Immature natural killer cell (primary cell): ENCODE measurements around the gene CCRL2. TPM values are rescaled to one million over a fixed set of nuclear protein-coding genes. Genes with fewer than 3 reads are reported as not detected.

Experiments used
- DNase-seq, 3 donors: peaks; one replicate each; pipeline ENCODE4 v3.0.0; 2022; ENCODE audit warnings: mixed read lengths in 1 of 3
- H3K27ac Mint-ChIP-seq, 6 donors: one replicate each; pipeline ENCODE4 v1.8.0; 2020; ENCODE audit warnings: mixed read lengths in 6 of 6, mild to moderate bottlenecking in 5 of 6, inconsistent platforms in 4 of 6, moderate library complexity in 3 of 6
- H3K27me3 Mint-ChIP-seq, 3 donors: one replicate each; pipeline ENCODE4 v1.8.0; 2020 to 2021; ENCODE audit warnings: low read depth in 3 of 3, mild to moderate bottlenecking in 3 of 3, mixed read lengths in 3 of 3, moderate library complexity in 3 of 3, inconsistent platforms in 1 of 3
- H3K36me3 Mint-ChIP-seq, 3 donors: one replicate each; pipeline ENCODE4 v1.8.0; 2020; ENCODE audit warnings: mixed read lengths in 3 of 3, inconsistent platforms in 2 of 3, mild to moderate bottlenecking in 2 of 3
- H3K4me1 Mint-ChIP-seq, 2 donors: one replicate each; pipeline ENCODE4 v1.8.0; 2020; ENCODE audit warnings: inconsistent platforms in 2 of 2, mild to moderate bottlenecking in 2 of 2, mixed read lengths in 2 of 2, moderate library complexity in 1 of 2
- H3K4me3 Mint-ChIP-seq, 5 donors: one replicate each; pipeline ENCODE4 v1.8.0; 2020; ENCODE audit warnings: mild to moderate bottlenecking in 5 of 5, mixed read lengths in 5 of 5, inconsistent platforms in 3 of 5, moderate library complexity in 3 of 5
- H3K9me3 Mint-ChIP-seq, 6 donors: one replicate each; pipeline ENCODE4 v1.8.0; 2020; ENCODE audit warnings: mild to moderate bottlenecking in 6 of 6, mixed read lengths in 6 of 6, inconsistent platforms in 4 of 6, moderate library complexity in 3 of 6
- polyA plus RNA-seq, 3 donors: library from polyadenylated mRNA; unstranded; fragments of 300-500 nt; fragmentation: Illumina TruSeq; gene quantifications; one replicate each; pipeline ENCODE4 v1.2.3, GENCODE V29; 2021

The CCRL2 gene, protein sequence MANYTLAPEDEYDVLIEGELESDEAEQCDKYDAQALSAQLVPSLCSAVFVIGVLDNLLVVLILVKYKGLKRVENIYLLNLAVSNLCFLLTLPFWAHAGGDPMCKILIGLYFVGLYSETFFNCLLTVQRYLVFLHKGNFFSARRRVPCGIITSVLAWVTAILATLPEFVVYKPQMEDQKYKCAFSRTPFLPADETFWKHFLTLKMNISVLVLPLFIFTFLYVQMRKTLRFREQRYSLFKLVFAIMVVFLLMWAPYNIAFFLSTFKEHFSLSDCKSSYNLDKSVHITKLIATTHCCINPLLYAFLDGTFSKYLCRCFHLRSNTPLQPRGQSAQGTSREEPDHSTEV
- 1 to 10 TPM; 1.3 to 2.0 (median 1.4) TPM for polyA plus RNA-seq

DNA sequence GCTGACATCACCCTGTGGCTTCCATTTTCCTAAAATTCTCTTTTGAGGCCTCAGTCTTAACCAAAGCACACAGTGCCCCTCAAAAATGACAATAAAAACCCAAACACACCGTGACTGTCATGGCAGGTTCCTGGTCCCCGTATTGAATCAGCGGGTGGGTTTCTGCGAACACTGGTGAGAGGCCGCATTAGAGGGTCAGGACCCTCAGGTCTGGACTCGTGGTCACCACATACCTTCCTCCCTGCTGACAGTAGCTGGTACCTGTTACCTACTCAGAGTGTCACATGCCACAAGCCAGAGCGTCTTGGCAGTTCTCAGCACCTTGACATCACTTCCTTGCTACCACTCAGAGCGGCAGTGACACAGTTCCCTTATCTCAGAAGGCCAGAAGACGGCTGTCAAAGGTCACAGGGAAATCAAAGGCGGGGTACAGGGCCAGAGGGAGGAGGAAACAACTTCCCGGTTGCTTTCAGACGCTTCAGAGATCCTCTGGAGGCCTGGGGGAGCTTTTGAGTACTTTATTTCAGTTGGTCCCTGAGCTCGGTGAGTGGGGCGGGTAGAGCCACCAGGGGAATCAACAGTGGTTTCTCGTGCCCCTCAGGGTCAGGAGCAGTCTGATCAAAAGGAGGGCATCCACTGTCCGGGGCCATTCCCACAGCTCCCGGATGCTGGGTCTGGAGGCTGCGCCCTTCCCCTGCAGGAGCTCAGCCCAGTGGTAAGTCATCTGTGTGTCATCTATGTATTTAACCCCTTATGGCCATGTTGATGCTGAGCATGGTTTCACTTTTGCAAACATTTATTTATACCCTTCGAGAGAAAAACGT is at the start of gene CCRL2, which contains the start of gene CCR5AS:
CCRL2 (plus strand) TSS at position 472 of the 824 bp plus-strand sequence. CDS start 821 bp downstream, outside the sequence.
CCR5AS (minus strand) TSS at position 279 of the 824 bp plus-strand sequence.
- Mint-ChIP-seq H3K4me3 (peak within 1 kb of the TSS; percentile 73 to 86 (median 82)), H3K27me3 (peaks cover 0 to 3% (median 3%) of the 10 kb centered on the region in 3 donors), H3K27ac (peak within 1 kb of the TSS; percentile 79 to 92 (median 88)), H3K9me3 (no peaks in the 10 kb centered on the region), H3K4me1 (peaks cover 29 to 37% of the 10 kb centered on the region in 2 donors), H3K36me3 (no peaks in the 10 kb centered on the region)
- peak; percentile 34 to 53 (median 44) for DNase-seq

DNA sequence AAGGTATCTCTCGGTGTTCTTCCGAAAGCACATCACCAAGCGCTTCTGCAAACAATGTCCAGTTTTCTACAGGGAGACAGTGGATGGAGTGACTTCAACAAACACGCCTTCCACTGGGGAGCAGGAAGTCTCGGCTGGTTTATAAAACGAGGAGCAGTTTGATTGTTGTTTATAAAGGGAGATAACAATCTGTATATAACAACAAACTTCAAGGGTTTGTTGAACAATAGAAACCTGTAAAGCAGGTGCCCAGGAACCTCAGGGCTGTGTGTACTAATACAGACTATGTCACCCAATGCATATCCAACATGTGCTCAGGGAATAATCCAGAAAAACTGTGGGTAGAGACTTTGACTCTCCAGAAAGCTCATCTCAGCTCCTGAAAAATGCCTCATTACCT is 48.6 kb upstream of the CCRL2 start:
- peaks cover 68 to 84% of the 10 kb centered on the region in 2 donors for H3K4me1 Mint-ChIP-seq
- peaks cover 0 to 3% (median 0%) of the 10 kb centered on the region in 3 donors for H3K36me3 Mint-ChIP-seq
- H3K27ac Mint-ChIP-seq = peak overlapping the region in 2 of 6 donors; percentile 14 to 82
- peaks cover 0 to 3% (median 2%) of the 10 kb centered on the region in 3 donors for H3K27me3 Mint-ChIP-seq
- H3K9me3 Mint-ChIP-seq = no peaks in the 10 kb centered on the region
- H3K4me3 Mint-ChIP-seq = no peak overlapping the region
- no peak for DNase-seq

DNA sequence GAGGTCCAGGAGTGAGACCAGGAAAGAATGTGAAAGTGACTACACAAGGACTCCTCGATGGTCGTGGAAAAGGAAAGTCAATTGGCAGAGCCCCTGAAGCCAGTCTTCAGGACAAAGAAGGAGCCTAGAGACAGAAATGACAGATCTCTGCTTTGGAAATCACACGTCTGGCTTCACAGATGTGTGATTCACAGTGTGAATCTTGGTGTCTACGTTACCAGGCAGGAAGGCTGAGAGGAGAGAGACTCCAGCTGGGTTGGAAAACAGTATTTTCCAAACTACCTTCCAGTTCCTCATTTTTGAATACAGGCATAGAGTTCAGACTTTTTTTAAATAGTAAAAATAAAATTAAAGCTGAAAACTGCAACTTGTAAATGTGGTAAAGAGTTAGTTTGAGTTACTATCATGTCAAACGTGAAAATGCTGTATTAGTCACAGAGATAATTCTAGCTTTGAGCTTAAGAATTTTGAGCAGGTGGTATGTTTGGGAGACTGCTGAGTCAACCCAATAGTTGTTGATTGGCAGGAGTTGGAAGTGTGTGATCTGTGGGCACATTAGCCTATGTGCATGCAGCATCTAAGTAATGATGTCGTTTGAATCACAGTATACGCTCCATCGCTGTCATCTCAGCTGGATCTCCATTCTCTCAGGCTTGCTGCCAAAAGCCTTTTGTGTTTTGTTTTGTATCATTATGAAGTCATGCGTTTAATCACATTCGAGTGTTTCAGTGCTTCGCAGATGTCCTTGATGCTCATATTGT is 47.1 kb upstream of the CCRL2 start:
- peaks cover 54 to 74% of the 10 kb centered on the region in 2 donors for H3K4me1 Mint-ChIP-seq
- no peaks in the 10 kb centered on the region for H3K9me3 Mint-ChIP-seq
- peak overlapping the region; percentile 36 to 74 (median 63) for H3K4me3 Mint-ChIP-seq
- H3K27ac Mint-ChIP-seq = peak overlapping the region; percentile 1 to 84 (median 66)
- H3K27me3 Mint-ChIP-seq = peaks cover 0 to 3% (median 2%) of the 10 kb centered on the region in 3 donors
- DNase-seq = peak in 1 of 3 donors; percentile 31
- peaks cover 0 to 9% (median 4%) of the 10 kb centered on the region in 3 donors for H3K36me3 Mint-ChIP-seq

DNA sequence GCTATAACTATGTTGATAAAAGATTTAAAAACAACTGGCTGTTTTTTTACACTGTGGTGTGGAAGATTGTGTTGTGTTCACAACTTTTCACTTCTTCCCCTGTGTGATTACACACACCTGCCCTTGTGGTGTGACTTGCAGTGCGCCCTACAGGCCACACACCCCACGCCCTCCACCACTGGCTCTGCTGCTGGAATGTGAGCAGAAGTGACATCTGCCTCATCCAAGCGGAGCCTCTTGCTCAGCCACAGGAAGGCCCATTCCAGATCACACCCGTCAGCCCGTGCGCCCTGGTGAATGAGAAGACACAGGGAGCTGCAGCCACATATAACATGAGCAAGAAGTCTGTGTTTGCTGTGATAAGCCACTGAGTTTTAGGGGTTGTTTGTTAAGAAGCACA is 46.2 kb upstream of the CCRL2 start:
- H3K27me3 Mint-ChIP-seq = peaks cover 0 to 3% (median 3%) of the 10 kb centered on the region in 3 donors
- H3K4me3 Mint-ChIP-seq = peak overlapping the region; percentile 58 to 74 (median 66)
- peaks cover 0 to under 1% (median 0%) of the 10 kb centered on the region in 6 donors for H3K9me3 Mint-ChIP-seq
- peak overlapping the region in 5 of 6 donors; percentile 1 to 79 (median 51) for H3K27ac Mint-ChIP-seq
- peaks cover 0 to 9% (median 6%) of the 10 kb centered on the region in 3 donors for H3K36me3 Mint-ChIP-seq
- peaks cover 50 to 69% of the 10 kb centered on the region in 2 donors for H3K4me1 Mint-ChIP-seq
- peak in 2 of 3 donors; percentile 21 to 34 for DNase-seq

DNA sequence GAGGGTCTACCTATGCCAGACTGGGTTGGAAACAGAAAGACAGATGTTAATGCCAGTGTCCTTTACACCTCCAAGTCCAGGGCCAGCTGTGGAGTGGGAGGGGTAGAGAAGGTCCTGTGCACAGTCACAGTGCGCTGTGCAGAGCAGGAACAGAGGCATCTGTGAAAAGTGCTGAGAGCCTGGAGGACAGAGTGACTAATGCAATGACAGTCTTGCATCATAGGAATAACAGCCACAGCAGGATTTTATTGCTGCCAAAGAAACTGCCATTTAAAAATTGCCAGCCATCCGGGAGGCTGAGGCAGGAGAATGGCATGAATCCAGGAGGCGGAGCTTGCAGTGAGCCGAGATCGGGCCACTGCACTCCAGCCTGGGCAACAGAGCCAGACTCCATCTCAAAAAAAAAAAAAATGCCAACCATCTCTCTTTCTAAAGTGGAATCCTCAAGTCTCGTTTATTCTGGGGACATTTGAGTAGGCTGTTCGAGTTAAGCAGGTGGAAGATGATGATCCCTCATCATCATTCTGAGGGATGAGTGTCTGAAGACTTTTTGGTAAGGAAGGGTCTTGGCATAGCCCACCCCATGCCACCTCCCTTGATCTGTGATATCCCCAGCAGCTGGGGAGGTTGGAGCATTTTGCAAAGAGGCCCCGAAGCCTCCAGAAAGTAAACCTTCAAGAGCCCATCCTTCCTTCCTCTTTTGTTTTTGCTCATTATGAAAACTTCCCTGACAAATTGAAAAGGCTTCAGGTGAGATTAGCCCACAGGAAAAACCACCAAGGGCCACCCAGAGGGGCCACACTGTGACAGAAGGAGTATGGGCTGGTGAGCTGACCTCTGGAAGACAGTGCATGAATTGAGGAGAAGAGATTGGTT is 45.4 kb upstream of the CCRL2 start:
- H3K4me1 Mint-ChIP-seq = peaks cover 53 to 71% of the 10 kb centered on the region in 2 donors
- H3K27ac Mint-ChIP-seq = peak overlapping the region in 5 of 6 donors; percentile 1 to 81 (median 51)
- H3K27me3 Mint-ChIP-seq = peaks cover 3% of the 10 kb centered on the region in 3 donors
- H3K4me3 Mint-ChIP-seq = peak overlapping the region; percentile 58 to 74 (median 66)
- H3K36me3 Mint-ChIP-seq = peaks cover 0 to 9% (median 6%) of the 10 kb centered on the region in 3 donors
- H3K9me3 Mint-ChIP-seq = peaks cover 0 to 1% (median 0%) of the 10 kb centered on the region in 6 donors
- DNase-seq = no peak

DNA sequence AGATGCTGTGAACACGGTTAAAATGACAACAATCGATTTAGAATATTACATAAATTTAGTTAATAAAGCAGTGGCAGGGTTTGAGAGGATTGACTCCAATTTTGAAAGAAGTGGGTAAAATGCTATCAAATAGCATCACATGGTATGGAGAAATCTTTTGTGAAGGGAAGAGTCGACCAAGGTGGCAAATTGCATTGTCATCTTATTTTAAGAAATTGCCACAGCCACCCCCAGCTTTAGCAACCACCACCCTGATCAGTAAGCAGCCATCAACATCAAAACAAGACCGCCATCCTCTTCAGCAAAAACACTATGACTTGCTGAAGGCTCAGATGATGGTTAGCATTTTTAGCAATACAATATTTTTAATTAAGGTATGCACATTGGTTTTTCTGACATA is 42.0 kb upstream of the CCRL2 start:
- H3K27me3 Mint-ChIP-seq = peaks cover 3% of the 10 kb centered on the region in 3 donors
- H3K27ac Mint-ChIP-seq = no peak overlapping the region
- no peak for DNase-seq
- H3K4me3 Mint-ChIP-seq = no peak overlapping the region
- H3K9me3 Mint-ChIP-seq = peaks cover 0 to 1% (median 0%) of the 10 kb centered on the region in 6 donors
- H3K36me3 Mint-ChIP-seq = peaks cover 0 to 6% (median 6%) of the 10 kb centered on the region in 3 donors
- H3K4me1 Mint-ChIP-seq = peaks cover 57 to 70% of the 10 kb centered on the region in 2 donors

DNA sequence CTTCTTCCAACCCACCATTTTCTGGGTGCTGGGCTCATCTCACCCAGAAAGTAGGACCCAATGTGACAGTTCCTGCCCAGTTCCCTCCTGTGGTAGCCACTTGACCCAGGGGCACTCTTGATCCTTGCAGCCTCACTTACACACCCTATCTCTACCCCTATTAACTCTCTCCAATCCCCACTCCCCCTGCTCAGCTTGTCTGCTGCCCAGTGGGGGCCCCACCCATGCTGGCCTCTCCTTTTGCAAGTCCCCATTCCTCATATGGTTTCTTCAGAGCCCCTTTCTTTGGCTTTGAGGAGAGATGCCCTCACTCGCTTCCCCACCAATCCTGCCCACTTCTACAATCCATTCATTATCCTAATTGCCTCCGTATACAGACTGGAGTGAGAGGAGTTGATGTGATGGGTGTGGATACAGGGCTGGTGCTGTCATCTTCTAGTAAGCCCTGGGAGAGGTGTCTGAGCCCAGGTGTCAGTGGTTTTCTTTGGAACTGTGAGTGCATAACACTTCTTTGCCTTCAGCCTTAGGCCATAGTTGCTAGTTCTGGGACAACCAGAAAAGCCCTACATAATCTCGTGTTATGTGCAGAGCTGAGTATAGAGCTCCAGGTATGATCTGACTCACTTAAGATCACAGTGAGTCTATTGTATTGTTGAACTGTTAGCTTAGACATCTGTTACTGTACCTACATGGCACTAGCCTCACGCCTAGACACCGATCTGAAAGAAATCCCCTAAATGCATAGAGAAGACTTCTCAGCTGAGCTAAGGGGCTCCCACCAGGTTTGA is 41.1 kb upstream of the CCRL2 start:
- Mint-ChIP-seq H3K4me3 (no peak overlapping the region), H3K27ac (peak overlapping the region in 1 of 6 donors; percentile 67), H3K4me1 (peaks cover 55 to 70% of the 10 kb centered on the region in 2 donors), H3K9me3 (peaks cover 0 to 1% (median 0%) of the 10 kb centered on the region in 6 donors), H3K27me3 (peaks cover 2 to 5% (median 3%) of the 10 kb centered on the region in 3 donors), H3K36me3 (peaks cover 0 to 6% (median 6%) of the 10 kb centered on the region in 3 donors)
- no peak for DNase-seq

DNA sequence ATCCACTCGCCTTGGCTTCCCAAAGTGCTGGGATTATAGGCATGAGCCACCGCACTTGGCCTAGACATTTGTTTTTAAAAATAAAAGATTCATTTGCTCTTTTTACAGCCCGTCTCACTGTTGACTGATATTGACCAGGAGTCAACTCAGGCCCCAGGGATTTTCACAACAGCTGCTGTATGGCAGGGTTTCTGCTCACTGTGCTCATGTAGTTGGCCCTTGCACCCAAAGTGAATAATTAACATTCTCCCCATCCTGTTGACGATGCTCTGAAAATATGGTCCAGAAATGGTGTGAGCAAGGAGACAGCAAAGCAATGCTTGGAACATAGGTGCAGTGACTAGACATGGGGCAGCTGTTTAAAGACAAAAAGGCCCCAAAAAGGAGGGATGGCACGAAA is 39.2 kb upstream of the CCRL2 start:
- peaks cover 0 to 6% (median 6%) of the 10 kb centered on the region in 3 donors for H3K36me3 Mint-ChIP-seq
- H3K9me3 Mint-ChIP-seq = peaks cover 0 to 1% (median 0%) of the 10 kb centered on the region in 6 donors
- H3K4me1 Mint-ChIP-seq = peaks cover 50 to 71% of the 10 kb centered on the region in 2 donors
- H3K4me3 Mint-ChIP-seq = peak overlapping the region in 1 of 5 donors; percentile 49
- no peak for DNase-seq
- peaks cover 1 to 5% (median 3%) of the 10 kb centered on the region in 3 donors for H3K27me3 Mint-ChIP-seq
- peak overlapping the region in 4 of 6 donors; percentile 36 to 68 (median 51) for H3K27ac Mint-ChIP-seq

DNA sequence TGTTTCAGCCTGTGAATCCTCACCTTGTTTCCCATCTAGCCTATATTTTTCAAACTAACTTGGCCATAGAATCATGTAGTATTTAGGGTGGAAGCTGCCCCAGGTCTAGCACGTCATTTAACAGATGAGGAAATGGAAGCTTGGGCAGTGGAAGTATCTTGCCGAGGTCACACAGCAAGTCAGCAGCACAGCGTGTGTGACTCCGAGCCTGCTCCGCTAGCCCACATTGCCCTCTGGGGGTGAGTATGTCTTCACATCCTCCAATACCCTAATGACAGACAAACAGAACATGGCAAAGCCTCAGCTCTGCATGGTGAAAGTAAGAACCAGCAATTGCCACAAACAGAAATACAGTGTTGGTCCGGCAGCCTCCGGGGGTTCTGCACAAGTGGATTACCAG is 38.5 kb upstream of the CCRL2 start:
- Mint-ChIP-seq H3K27ac (peak overlapping the region in 5 of 6 donors; percentile 37 to 68 (median 61)), H3K4me1 (peaks cover 55 to 77% of the 10 kb centered on the region in 2 donors), H3K9me3 (peaks cover 0 to 1% (median 0%) of the 10 kb centered on the region in 6 donors), H3K36me3 (peaks cover 0 to 6% (median 6%) of the 10 kb centered on the region in 3 donors), H3K4me3 (peak overlapping the region in 4 of 5 donors; percentile 36 to 61 (median 50)), H3K27me3 (peaks cover 4 to 5% (median 5%) of the 10 kb centered on the region in 3 donors)
- peak; percentile 65 to 79 (median 68) for DNase-seq

DNA sequence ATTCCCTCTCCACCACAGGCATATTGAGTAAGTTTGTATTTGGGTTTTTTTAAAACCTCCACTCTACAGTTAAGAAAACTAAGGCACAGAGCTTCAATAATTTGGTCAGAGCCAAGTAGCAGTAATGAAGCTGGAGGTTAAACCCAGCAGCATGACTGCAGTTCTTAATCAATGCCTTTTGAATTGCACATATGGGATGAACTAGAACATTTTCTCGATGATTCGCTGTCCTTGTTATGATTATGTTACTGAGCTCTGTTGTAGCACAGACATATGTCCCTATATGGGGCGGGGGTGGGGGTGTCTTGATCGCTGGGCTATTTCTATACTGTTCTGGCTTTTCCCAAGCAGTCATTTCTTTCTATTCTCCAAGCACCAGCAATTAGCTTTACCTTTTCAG is 37.9 kb upstream of the CCRL2 start:
- peaks cover 0 to 6% (median 6%) of the 10 kb centered on the region in 3 donors for H3K36me3 Mint-ChIP-seq
- H3K27me3 Mint-ChIP-seq = peaks cover 4 to 5% (median 5%) of the 10 kb centered on the region in 3 donors
- H3K4me3 Mint-ChIP-seq = peak overlapping the region in 1 of 5 donors; percentile 88
- H3K9me3 Mint-ChIP-seq = peaks cover 0 to 1% (median 0%) of the 10 kb centered on the region in 6 donors
- peaks cover 60 to 82% of the 10 kb centered on the region in 2 donors for H3K4me1 Mint-ChIP-seq
- peak overlapping the region in 5 of 6 donors; percentile 37 to 94 (median 75) for H3K27ac Mint-ChIP-seq
- DNase-seq = no peak

DNA sequence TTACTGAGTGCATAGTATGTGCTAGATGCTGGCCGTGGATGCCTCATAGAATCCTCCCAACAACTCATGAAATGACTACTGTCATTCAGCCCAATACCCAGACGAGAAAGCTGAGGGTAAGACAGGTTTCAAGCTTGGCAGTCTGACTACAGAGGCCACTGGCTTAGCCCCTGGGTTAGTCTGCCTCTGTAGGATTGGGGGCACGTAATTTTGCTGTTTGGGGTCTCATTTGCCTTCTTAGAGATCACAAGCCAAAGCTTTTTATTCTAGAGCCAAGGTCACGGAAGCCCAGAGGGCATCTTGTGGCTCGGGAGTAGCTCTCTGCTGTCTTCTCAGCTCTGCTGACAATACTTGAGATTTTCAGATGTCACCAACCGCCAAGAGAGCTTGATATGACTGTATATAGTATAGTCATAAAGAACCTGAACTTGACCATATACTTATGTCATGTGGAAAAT is 37.4 kb upstream of the CCRL2 start:
- peaks cover 4 to 7% (median 5%) of the 10 kb centered on the region in 3 donors for H3K27me3 Mint-ChIP-seq
- H3K27ac Mint-ChIP-seq = peak overlapping the region; percentile 36 to 94 (median 72)
- H3K4me3 Mint-ChIP-seq = peak overlapping the region in 2 of 5 donors; percentile 20 to 88
- peaks cover 65 to 86% of the 10 kb centered on the region in 2 donors for H3K4me1 Mint-ChIP-seq
- H3K36me3 Mint-ChIP-seq = peaks cover 0 to 4% (median 3%) of the 10 kb centered on the region in 3 donors
- H3K9me3 Mint-ChIP-seq = peaks cover 0 to 1% (median 0%) of the 10 kb centered on the region in 6 donors
- no peak for DNase-seq
